ENCODE results near the gene TTC9B. TPM values are rescaled to one million over a fixed set of nuclear protein-coding genes. Genes with fewer than 3 reads are reported as not detected.

TTC9B gene
- total RNA-seq (not detected), polyA plus RNA-seq (under 1 TPM in 1 of 2 donors, not detected in 1; 0.14 TPM)

DNA sequence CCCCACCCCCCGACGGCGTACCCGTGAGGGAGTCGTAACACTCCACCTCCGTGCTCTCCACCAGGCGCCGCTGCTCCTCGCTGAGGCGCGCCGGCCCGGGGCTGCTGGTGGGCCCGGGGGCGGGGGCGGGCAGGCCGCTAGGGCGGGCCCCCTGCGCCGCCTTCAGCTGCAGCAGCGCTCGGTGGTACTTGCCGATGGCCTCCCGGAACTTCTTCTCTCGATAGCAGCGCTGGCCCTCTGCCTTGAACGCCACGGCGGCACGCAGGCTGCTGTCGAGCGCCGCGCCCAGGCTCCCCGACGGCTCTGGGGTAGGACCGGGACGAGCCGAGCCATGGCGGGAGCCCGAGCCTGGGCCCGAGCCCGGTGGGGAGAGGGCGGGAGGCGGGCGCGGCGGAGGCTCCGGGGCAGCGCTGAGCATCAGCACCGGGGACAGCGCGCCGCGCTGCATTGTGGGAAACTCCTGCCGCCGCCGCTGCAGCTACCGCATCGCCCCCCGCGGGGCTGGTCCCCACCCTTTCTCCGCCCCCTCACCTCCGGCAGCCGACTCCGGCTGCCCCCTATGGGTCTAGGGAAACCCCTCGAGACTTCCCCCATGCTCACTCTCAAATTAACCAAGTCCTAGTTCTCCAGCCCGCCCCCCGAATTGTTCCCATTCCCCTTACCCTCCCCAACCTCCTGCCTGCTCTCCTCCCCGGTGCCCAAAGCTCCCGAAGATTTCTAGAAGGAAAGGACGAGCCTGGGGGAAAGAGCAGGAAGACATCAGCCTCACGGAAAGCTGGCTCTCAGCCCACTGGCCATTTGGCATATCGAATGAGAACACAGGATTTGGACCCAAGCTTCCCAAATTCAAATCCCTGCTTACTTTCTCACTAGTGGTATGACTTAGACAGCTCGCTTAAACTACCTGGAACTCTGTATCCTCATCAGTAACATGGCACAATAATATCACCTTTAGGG lies at the start of gene TTC9B:
TSS of gene TTC9B (minus strand) at position 451 of the 957 bp plus-strand sequence. CDS start at position 448, 3 bp downstream.
- TF ChIP-seq FOXA2 (IDR thresholded peaks at IDR 0.05) (no peak), RAD21 (IDR thresholded peaks at IDR 0.05) (no peak), FOXA1 (IDR thresholded peaks at IDR 0.05) (no peak), YY1 (IDR thresholded peaks at IDR 0.05) (no peak), GABPA (IDR thresholded peaks at IDR 0.05 in 1 of 2, conservative IDR thresholded peaks at IDR 0.05 in 1 of 2) (no peak), HNF4A (conservative IDR thresholded peaks at IDR 0.05) (no peak), HNF4G (IDR thresholded peaks at IDR 0.05) (no peak)
- TF ChIP-seq, protein P1, sequence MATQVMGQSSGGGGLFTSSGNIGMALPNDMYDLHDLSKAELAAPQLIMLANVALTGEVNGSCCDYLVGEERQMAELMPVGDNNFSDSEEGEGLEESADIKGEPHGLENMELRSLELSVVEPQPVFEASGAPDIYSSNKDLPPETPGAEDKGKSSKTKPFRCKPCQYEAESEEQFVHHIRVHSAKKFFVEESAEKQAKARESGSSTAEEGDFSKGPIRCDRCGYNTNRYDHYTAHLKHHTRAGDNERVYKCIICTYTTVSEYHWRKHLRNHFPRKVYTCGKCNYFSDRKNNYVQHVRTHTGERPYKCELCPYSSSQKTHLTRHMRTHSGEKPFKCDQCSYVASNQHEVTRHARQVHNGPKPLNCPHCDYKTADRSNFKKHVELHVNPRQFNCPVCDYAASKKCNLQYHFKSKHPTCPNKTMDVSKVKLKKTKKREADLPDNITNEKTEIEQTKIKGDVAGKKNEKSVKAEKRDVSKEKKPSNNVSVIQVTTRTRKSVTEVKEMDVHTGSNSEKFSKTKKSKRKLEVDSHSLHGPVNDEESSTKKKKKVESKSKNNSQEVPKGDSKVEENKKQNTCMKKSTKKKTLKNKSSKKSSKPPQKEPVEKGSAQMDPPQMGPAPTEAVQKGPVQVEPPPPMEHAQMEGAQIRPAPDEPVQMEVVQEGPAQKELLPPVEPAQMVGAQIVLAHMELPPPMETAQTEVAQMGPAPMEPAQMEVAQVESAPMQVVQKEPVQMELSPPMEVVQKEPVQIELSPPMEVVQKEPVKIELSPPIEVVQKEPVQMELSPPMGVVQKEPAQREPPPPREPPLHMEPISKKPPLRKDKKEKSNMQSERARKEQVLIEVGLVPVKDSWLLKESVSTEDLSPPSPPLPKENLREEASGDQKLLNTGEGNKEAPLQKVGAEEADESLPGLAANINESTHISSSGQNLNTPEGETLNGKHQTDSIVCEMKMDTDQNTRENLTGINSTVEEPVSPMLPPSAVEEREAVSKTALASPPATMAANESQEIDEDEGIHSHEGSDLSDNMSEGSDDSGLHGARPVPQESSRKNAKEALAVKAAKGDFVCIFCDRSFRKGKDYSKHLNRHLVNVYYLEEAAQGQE (IDR thresholded peaks at IDR 0.05) = peak; percentile 94
- H3K4me1 ChIP-seq (ENCODE audit: control insufficient read depth in 4 of 4, insufficient read depth in 4 of 4, low read length in 3 of 4) = peaks cover 0 to 7% (median 2%) of the 10 kb centered on the region in 4 donors
- 6% methylated on average over 75 of the region's 75 CpGs for WGBS
- no peak within 1 kb of the TSS for H3K4me3 ChIP-seq (ENCODE audit: low read depth in 1 of 3, low read length in 3 of 3)
- H3K27ac ChIP-seq (ENCODE audit: low read depth in 1 of 2, low read length in 2 of 2) = no peak within 1 kb of the TSS
- H3K36me3 ChIP-seq (ENCODE audit: control insufficient read depth in 4 of 4, insufficient read depth in 3 of 4, low read depth in 1 of 4, low read length in 3 of 4) = no peaks in the 10 kb centered on the region
- no peaks in the 10 kb centered on the region for H3K9me3 ChIP-seq (ENCODE audit: control insufficient read depth in 4 of 4, low read length in 3 of 4)
- H3K9ac ChIP-seq (ENCODE audit: low read depth in 1 of 2, low read length in 2 of 2) = no peak within 1 kb of the TSS
- DNase-seq (ENCODE audit: low spot score) = no peak
- peaks cover 0 to 8% (median 6%) of the 10 kb centered on the region in 4 donors for H3K27me3 ChIP-seq (ENCODE audit: control insufficient read depth in 4 of 4, insufficient read depth in 4 of 4, low read length in 3 of 4)

DNA sequence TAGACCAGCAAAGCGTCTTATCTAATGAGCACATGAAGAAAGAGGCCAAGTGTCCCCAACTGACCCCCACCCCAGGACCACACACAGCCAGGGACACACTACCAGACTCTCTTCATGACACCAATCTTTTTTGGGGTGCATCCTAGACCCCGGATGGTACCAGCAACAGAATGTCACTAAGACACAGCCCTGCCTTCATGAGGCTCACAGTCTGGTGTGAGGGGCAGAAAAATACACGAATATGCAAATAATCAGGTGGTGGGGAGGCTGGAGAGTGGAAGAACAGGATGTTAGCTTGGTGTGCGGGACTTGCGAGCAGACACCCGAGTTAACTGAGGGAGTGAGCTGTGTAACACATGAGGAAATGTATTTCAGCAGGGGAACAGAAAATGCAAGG lies 49.4 kb upstream of the TTC9B start:
- no peak for DNase-seq (ENCODE audit: low spot score)
- Histone ChIP-seq H3K9ac (ENCODE audit: low read depth in 1 of 2, low read length in 2 of 2) (no peak overlapping the region), H3K4me3 (ENCODE audit: low read depth in 1 of 3, low read length in 3 of 3) (no peak overlapping the region), H3K27ac (ENCODE audit: low read depth in 1 of 2, low read length in 2 of 2) (no peak overlapping the region), H3K9me3 (ENCODE audit: control insufficient read depth in 4 of 4, low read length in 3 of 4) (no peaks in the 10 kb centered on the region), H3K36me3 (ENCODE audit: control insufficient read depth in 4 of 4, insufficient read depth in 3 of 4, low read depth in 1 of 4, low read length in 3 of 4) (peaks cover 1 to 26% (median 15%) of the 10 kb centered on the region in 4 donors), H3K4me1 (ENCODE audit: control insufficient read depth in 4 of 4, insufficient read depth in 4 of 4, low read length in 3 of 4) (peaks cover 0 to 32% (median 7%) of the 10 kb centered on the region in 4 donors), H3K27me3 (ENCODE audit: control insufficient read depth in 4 of 4, insufficient read depth in 4 of 4, low read length in 3 of 4) (no peaks in the 10 kb centered on the region)
- TF ChIP-seq FOXA1 (IDR thresholded peaks at IDR 0.05) (no peak), HNF4G (IDR thresholded peaks at IDR 0.05) (no peak), SP1 (IDR thresholded peaks at IDR 0.05) (no peak), YY1 (IDR thresholded peaks at IDR 0.05) (no peak), EGR1 (IDR thresholded peaks at IDR 0.05; ENCODE audit: low read depth in 2 of 2) (no peak), RXRA (IDR thresholded peaks at IDR 0.05) (no peak), HNF4A (conservative IDR thresholded peaks at IDR 0.05) (no peak), RAD21 (IDR thresholded peaks at IDR 0.05) (no peak), FOXA2 (IDR thresholded peaks at IDR 0.05) (no peak), JUND (IDR thresholded peaks at IDR 0.05) (no peak), TAF1 (conservative IDR thresholded peaks at IDR 0.05) (no peak), GABPA (IDR thresholded peaks at IDR 0.05 in 1 of 2, conservative IDR thresholded peaks at IDR 0.05 in 1 of 2) (no peak), NR2F2 (IDR thresholded peaks at IDR 0.05) (no peak)
- TF ChIP-seq, protein P1 (IDR thresholded peaks at IDR 0.05) = no peak
- TF ChIP-seq, protein P2, sequence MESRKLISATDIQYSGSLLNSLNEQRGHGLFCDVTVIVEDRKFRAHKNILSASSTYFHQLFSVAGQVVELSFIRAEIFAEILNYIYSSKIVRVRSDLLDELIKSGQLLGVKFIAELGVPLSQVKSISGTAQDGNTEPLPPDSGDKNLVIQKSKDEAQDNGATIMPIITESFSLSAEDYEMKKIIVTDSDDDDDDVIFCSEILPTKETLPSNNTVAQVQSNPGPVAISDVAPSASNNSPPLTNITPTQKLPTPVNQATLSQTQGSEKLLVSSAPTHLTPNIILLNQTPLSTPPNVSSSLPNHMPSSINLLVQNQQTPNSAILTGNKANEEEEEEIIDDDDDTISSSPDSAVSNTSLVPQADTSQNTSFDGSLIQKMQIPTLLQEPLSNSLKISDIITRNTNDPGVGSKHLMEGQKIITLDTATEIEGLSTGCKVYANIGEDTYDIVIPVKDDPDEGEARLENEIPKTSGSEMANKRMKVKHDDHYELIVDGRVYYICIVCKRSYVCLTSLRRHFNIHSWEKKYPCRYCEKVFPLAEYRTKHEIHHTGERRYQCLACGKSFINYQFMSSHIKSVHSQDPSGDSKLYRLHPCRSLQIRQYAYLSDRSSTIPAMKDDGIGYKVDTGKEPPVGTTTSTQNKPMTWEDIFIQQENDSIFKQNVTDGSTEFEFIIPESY (IDR thresholded peaks at IDR 0.05) = no peak
- TF ChIP-seq, protein P3, sequence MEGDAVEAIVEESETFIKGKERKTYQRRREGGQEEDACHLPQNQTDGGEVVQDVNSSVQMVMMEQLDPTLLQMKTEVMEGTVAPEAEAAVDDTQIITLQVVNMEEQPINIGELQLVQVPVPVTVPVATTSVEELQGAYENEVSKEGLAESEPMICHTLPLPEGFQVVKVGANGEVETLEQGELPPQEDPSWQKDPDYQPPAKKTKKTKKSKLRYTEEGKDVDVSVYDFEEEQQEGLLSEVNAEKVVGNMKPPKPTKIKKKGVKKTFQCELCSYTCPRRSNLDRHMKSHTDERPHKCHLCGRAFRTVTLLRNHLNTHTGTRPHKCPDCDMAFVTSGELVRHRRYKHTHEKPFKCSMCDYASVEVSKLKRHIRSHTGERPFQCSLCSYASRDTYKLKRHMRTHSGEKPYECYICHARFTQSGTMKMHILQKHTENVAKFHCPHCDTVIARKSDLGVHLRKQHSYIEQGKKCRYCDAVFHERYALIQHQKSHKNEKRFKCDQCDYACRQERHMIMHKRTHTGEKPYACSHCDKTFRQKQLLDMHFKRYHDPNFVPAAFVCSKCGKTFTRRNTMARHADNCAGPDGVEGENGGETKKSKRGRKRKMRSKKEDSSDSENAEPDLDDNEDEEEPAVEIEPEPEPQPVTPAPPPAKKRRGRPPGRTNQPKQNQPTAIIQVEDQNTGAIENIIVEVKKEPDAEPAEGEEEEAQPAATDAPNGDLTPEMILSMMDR (IDR thresholded peaks at IDR 0.05; ENCODE audit: low read depth, low read length, missing input control) = no peak
- TF ChIP-seq, protein P4, sequence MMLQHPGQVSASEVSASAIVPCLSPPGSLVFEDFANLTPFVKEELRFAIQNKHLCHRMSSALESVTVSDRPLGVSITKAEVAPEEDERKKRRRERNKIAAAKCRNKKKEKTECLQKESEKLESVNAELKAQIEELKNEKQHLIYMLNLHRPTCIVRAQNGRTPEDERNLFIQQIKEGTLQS (IDR thresholded peaks at IDR 0.05) = no peak
- WGBS = 91% methylated on average over 6 of the region's 6 CpGs

Data from liver (tissue), 9 donors.